IMR-90 (cell line): Measurements from ENCODE around the gene CC2D1A. TPM values are rescaled to one million over a fixed set of nuclear protein-coding genes. Genes with fewer than 3 reads are reported as not detected.
A peak's percentile ranks its signal among the peaks of the same experiment; 100 is the strongest.

Experiments
- ATAC-seq: fragments of 200-7000 bp; cut with Tn5 transposase; 2 replicates; pipeline ENCODE4 v1.9.1; 2020; ENCODE audit warnings: low read depth, mild to moderate bottlenecking, moderate library complexity
- BruUV-seq: library from RNA; stranded (reverse); fragments of 400-500 nt; replicated peaks from 2 replicates; lab custom pipeline; 2021; lab: Mats Ljungman, UMichigan
- CTCF ChIA-PET: fragments of 300-600 bp; formaldehyde crosslinking; extraction: SDS; loops from one replicate; lab custom pipeline; 2021; ENCODE audit warnings: antibody characterized with exemption; lab: Yijun Ruan, JAX
- POLR2A ChIA-PET: fragments of 300-600 bp; sonication (Branson Sonifier 250); formaldehyde crosslinking; loops from one replicate; lab custom pipeline; 2022; ENCODE audit warnings: antibody characterized with exemption; ENCODE audit not compliant: unreplicated experiment; lab: Charles Lee
- DNase-seq: peaks from one replicate; pipeline ENCODE4 v3.0.0; 2013
- H2AFZ ChIP-seq: replicated peaks from 2 replicates; pipeline ENCODE3; 2013; ENCODE audit warnings: low read length, mild to moderate bottlenecking; ENCODE audit not compliant: poor library complexity
- H2AK5ac ChIP-seq: 2 replicates; pipeline ENCODE4 v1.6.1; 2013; ENCODE audit warnings: low read depth, low read length, inconsistent platforms
- H2AK9ac ChIP-seq: replicated peaks from 2 replicates; pipeline ENCODE3; 2013; ENCODE audit warnings: mild to moderate bottlenecking, low read depth, low read length, moderate library complexity; ENCODE audit not compliant: poor library complexity
- H2BK120ac ChIP-seq: 2 replicates; pipeline ENCODE4 v1.6.1; 2013; ENCODE audit warnings: low read depth, low read length, inconsistent platforms
- H2BK15ac ChIP-seq: 3 replicates; pipeline ENCODE4 v1.6.1; 2013; ENCODE audit warnings: low read depth, low read length, inconsistent platforms
- H2BK20ac ChIP-seq: 2 replicates; pipeline ENCODE4 v1.6.1; 2013; ENCODE audit warnings: low read depth, mild to moderate bottlenecking, inconsistent platforms, low read length, moderate library complexity
- H2BK5ac ChIP-seq: 2 replicates; pipeline ENCODE4 v1.6.1; 2013; ENCODE audit warnings: mild to moderate bottlenecking, low read depth, low read length, inconsistent platforms; ENCODE audit not compliant: poor library complexity, severe bottlenecking
- H3K14ac ChIP-seq: replicated peaks from 2 replicates; pipeline ENCODE4 v1.6.1; 2013; ENCODE audit warnings: low read depth, low read length, inconsistent platforms
- H3K18ac ChIP-seq: 2 replicates; pipeline ENCODE4 v1.6.1; 2013; ENCODE audit warnings: low read depth, low read length, control low read depth
- H3K23ac ChIP-seq: 2 replicates; pipeline ENCODE4 v1.6.1; 2013; ENCODE audit warnings: low read depth, low read length, inconsistent platforms
- H3K27ac ChIP-seq: 2 replicates; pipeline ENCODE4 v1.5.1; 2013; ENCODE audit warnings: mild to moderate bottlenecking, control low read depth, low read length; ENCODE audit not compliant: insufficient read depth
- H3K27me3 ChIP-seq: 2 replicates; pipeline ENCODE4 v1.6.1; 2013; ENCODE audit warnings: low read length; ENCODE audit not compliant: control insufficient read depth, insufficient read depth
- H3K36me3 ChIP-seq: 2 replicates; pipeline ENCODE4 v1.6.1; 2013; ENCODE audit warnings: low read length, mixed read lengths; ENCODE audit not compliant: control insufficient read depth, insufficient read depth
- H3K4ac ChIP-seq: 2 replicates; pipeline ENCODE4 v1.6.1; 2013; ENCODE audit warnings: low read depth, low read length, inconsistent platforms
- H3K4me1 ChIP-seq: 2 replicates; pipeline ENCODE4 v1.6.1; 2013; ENCODE audit warnings: low read length, mixed read lengths; ENCODE audit not compliant: control insufficient read depth, insufficient read depth
- H3K4me2 ChIP-seq: 2 replicates; pipeline ENCODE4 v1.6.1; 2013; ENCODE audit warnings: low read depth, mild to moderate bottlenecking, control low read depth, low read length, moderate library complexity
- H3K4me3 ChIP-seq: 2 replicates; pipeline ENCODE4 v1.5.1; 2013; ENCODE audit warnings: low read depth, mild to moderate bottlenecking, control low read depth, low read length, moderate library complexity; ENCODE audit not compliant: insufficient read depth
- H3K56ac ChIP-seq: 2 replicates; pipeline ENCODE4 v1.6.1; 2013; ENCODE audit warnings: low read length, inconsistent platforms; ENCODE audit not compliant: insufficient read depth; ENCODE audit errors: extremely low read depth
- H3K79me1 ChIP-seq, 2 experiments: 2 replicates each; pipeline ENCODE4 v1.6.1; 2013; ENCODE audit warnings: low read length in 2 of 2, inconsistent platforms in 1 of 2, low read depth in 1 of 2
- H3K9ac ChIP-seq: 2 replicates; pipeline ENCODE4 v1.6.1; 2013; ENCODE audit warnings: low read depth, low read length, control low read depth
- H3K9me1 ChIP-seq: 2 replicates; pipeline ENCODE4 v1.6.1; 2013; ENCODE audit warnings: low read length, inconsistent platforms; ENCODE audit not compliant: insufficient read depth
- H3K9me3 ChIP-seq: 2 replicates; pipeline ENCODE4 v1.6.1; 2013; ENCODE audit warnings: low read length; ENCODE audit not compliant: control insufficient read depth, insufficient read depth
- H4K20me1 ChIP-seq: 2 replicates; pipeline ENCODE4 v1.6.1; 2013; ENCODE audit warnings: low read length, inconsistent platforms; ENCODE audit not compliant: insufficient read depth
- H4K5ac ChIP-seq: 2 replicates; pipeline ENCODE4 v1.6.1; 2013; ENCODE audit warnings: mild to moderate bottlenecking, low read depth, low read length, control low read depth
- H4K8ac ChIP-seq, 2 experiments: 2 replicates each; pipeline ENCODE4 v1.6.1; 2013; ENCODE audit warnings: low read depth in 2 of 2, low read length in 2 of 2, control low read depth in 1 of 2, inconsistent platforms in 1 of 2
- H4K91ac ChIP-seq: 2 replicates; pipeline ENCODE4 v1.6.1; 2013; ENCODE audit warnings: low read depth, low read length, inconsistent platforms; ENCODE audit not compliant: insufficient read depth
- CEBPB ChIP-seq: IDR thresholded peaks from 2 replicates; pipeline ENCODE4 v1.6.1; 2012; ENCODE audit warnings: low read depth, low read length, improper control_type of control experiment
- CHD1 ChIP-seq: IDR thresholded peaks from 2 replicates; pipeline ENCODE4 v1.6.1; 2012; ENCODE audit warnings: low read depth, low read length, improper control_type of control experiment
- CTCF ChIP-seq: conservative IDR thresholded peaks from 2 replicates; pipeline ENCODE4 v1.5.1; 2012; ENCODE audit warnings: mild to moderate bottlenecking, low read depth, low read length, improper control_type of control experiment
- ELK1 ChIP-seq: fragments of 150-350 bp; IDR thresholded peaks from 2 replicates; pipeline ENCODE4 v1.6.1; 2016; ENCODE audit warnings: low read depth, mild to moderate bottlenecking, low read length, moderate library complexity, borderline replicate concordance
- MAFK ChIP-seq: IDR thresholded peaks from 2 replicates; pipeline ENCODE4 v1.6.1; 2012; ENCODE audit warnings: low read depth, low read length, improper control_type of control experiment
- MAZ ChIP-seq: IDR thresholded peaks from 2 replicates; pipeline ENCODE4 v1.6.1; 2012; ENCODE audit warnings: low read depth, mild to moderate bottlenecking, low read length, improper control_type of control experiment, moderate library complexity, borderline replicate concordance
- NFE2L2 ChIP-seq: fragments of 150-350 bp; IDR thresholded peaks from 2 replicates; pipeline ENCODE4 v1.6.1; 2016; ENCODE audit warnings: low read depth, mild to moderate bottlenecking, low read length
- POLR2A ChIP-seq: IDR thresholded peaks from 2 replicates; pipeline ENCODE4 v1.6.1; 2012; ENCODE audit warnings: mild to moderate bottlenecking, low read depth, low read length
- RAD21 ChIP-seq: IDR thresholded peaks from 2 replicates; pipeline ENCODE4 v1.6.1; 2012; ENCODE audit warnings: low read length, improper control_type of control experiment
- RCOR1 ChIP-seq: IDR thresholded peaks from 2 replicates; pipeline ENCODE4 v1.6.1; 2012; ENCODE audit warnings: mild to moderate bottlenecking, low read length, improper control_type of control experiment; ENCODE audit not compliant: insufficient replicate concordance
- SMC3 ChIP-seq: fragments of 150-350 bp; IDR thresholded peaks from 2 replicates; pipeline ENCODE4 v1.6.1; 2016; ENCODE audit warnings: low read depth, mild to moderate bottlenecking, antibody characterized with exemption, low read length, moderate library complexity
- WGBS, 2 experiments: methylation state at CpG; one replicate each; pipeline versions ENCODE4 v1.1.5 to v1.1.7; 2013; ENCODE audit warnings: missing lambda C conversion rate in 2 of 2; ENCODE audit not compliant: insufficient read length in 1 of 2; ENCODE audit errors: extremely low coverage in 2 of 2; 5-methylcytosine and 5-hydroxymethylcytosine counted together
- dilution Hi-C: fragments of 300-500 bp; cut with HindIII; formaldehyde crosslinking; loops from one replicate; pipeline ENCODE4 v1.14.3; 2018; ENCODE audit warnings: low sequenced_read_pairs; ENCODE audit not compliant: unreplicated experiment
- in situ Hi-C: fragments of 300-500 bp; cut with MboI; formaldehyde crosslinking; loops from 3 replicates; pipeline ENCODE4 v1.14.3; 2019; ENCODE audit warnings: low sequenced_read_pairs, inconsistent platforms, mixed read lengths
- intact Hi-C: fragments of 100-400 bp; cut with micrococcal nuclease; formaldehyde crosslinking; loops from 2 replicates; pipeline ENCODE4 v1.10.0; 2022
- polyA plus RNA-seq, 3 experiments: library from polyadenylated mRNA; depleted of rRNA; stranded (reverse); fragments of >200 nt; gene quantifications; 2 replicates each; pipeline ENCODE4 v1.2.3, GENCODE V29; 2012; ENCODE audit warnings: low replicate concordance in 1 of 3
- total RNA-seq: library from RNA; depleted of rRNA; stranded (reverse); fragments of >200 nt; gene quantifications from 2 replicates; pipeline ENCODE4 v1.2.3, GENCODE V29; 2012

Gene CC2D1A
- total and polyA plus RNA-seq, 2 of the 4 experiments (the other 2 are of a cell fraction), result 4.1 to 14.7 TPM

- Histone ChIP-seq H4K8ac (no peak overlapping the region), H3K4me1 (peaks cover 19% of the 10 kb centered on the region), H4K20me1 (no peaks in the 10 kb centered on the region), H2AK5ac (0 out of 2 replicates have a peak overlapping the region, but pooled peaks have one; percentile 18), H3K9me3 (no peaks in the 10 kb centered on the region), H2BK20ac (no peak overlapping the region), H4K91ac (no peak overlapping the region), H3K4me3 (no peak overlapping the region), H2BK5ac (no peak overlapping the region), H4K5ac (no peak overlapping the region), H3K9ac (no peak overlapping the region), H2AFZ (peak overlapping the region; percentile 70), H3K4ac (no peak overlapping the region), H3K9me1 (peaks cover 9% of the 10 kb centered on the region; the same call in 1 of the 2 replicates), H2BK120ac (no peak overlapping the region), H3K27me3 (peaks cover 2% of the 10 kb centered on the region; the same call in 1 of the 2 replicates), H2AK9ac (no peak overlapping the region), H2BK15ac (no peak overlapping the region), H3K79me1 (no peaks in the 10 kb centered on the region), H3K27ac (no peak overlapping the region), H3K23ac (no peak overlapping the region), H3K36me3 (no peaks in the 10 kb centered on the region), H3K4me2 (no peak overlapping the region), H3K18ac (no peak overlapping the region), H3K14ac (no peak overlapping the region), H3K56ac (no peak overlapping the region)
- 50% methylated on average over 5 of the region's 26 CpGs; no CpG with 5 or more reads in 1 of the 2 experiments for WGBS, 2 experiments
- dilution Hi-C loops, result no loop called here
- ATAC-seq, result no peak
- in situ Hi-C loops, result loop anchor here (5.0 to 25.0 kb wide), 3 partner anchors 187 to 590 kb away; partner anchors contain the start of genes MISP3 and PTGER1
- TF ChIP-seq CEBPB (no peak), MAFK (no peak), ELK1 (no peak), CHD1 (no peak), RAD21 (no peak), NFE2L2 (no peak), RCOR1 (no peak), SMC3 (no peak), POLR2A (no peak), MAZ (no peak), CTCF (no peak)
- BruUV-seq, result no TSS peak
- CTCF ChIA-PET, result interaction anchor here (0.6 kb wide), 1 partner anchor 237 kb away, joined by 4 read pairs; no protein-coding TSS in a partner anchor
- POLR2A ChIA-PET, result no interaction called here
- intact Hi-C loops, result loop anchor here (5.0 to 10.0 kb wide), 2 partner anchors 317 to 600 kb away; no protein-coding TSS in a partner anchor
- DNase-seq, result no peak
These were observed 21.0 kb upstream of the CC2D1A start for GRCh38 chr19:13884726-13885591.
